Neural progenitor cell (in vitro differentiated cells): ENCODE measurements around the gene FAM131B. TPM values are rescaled to one million over a fixed set of nuclear protein-coding genes. Genes with fewer than 3 reads are reported as not detected.

Experiments
- DNase-seq: peaks from one replicate; pipeline ENCODE4 v3.0.0-alpha.2; 2016; ENCODE audit warnings: low spot score
- H2AFZ ChIP-seq: fragments of 200-600 bp; sonication (generic); replicated peaks from 2 replicates; pipeline ENCODE4 v1.6.1; 2016; ENCODE audit warnings: antibody characterized with exemption
- H3F3A ChIP-seq: fragments of 200-600 bp; sonication (generic); 2 replicates; pipeline ENCODE4 v1.6.1; 2016; ENCODE audit warnings: antibody characterized with exemption, low read depth
- H3K27ac ChIP-seq: fragments of 200-600 bp; sonication (generic); 2 replicates; pipeline ENCODE4 v1.5.1; 2016; ENCODE audit warnings: mild to moderate bottlenecking
- H3K27me3 ChIP-seq: fragments of 200-600 bp; sonication (generic); 2 replicates; pipeline ENCODE4 v1.6.1; 2016; ENCODE audit warnings: mild to moderate bottlenecking, moderate library complexity
- H3K36me3 ChIP-seq: fragments of 200-600 bp; sonication (generic); 2 replicates; pipeline ENCODE4 v1.5.1; 2016
- H3K4me1 ChIP-seq: fragments of 200-600 bp; sonication (generic); 2 replicates; pipeline ENCODE4 v1.6.1; 2016; ENCODE audit warnings: mixed run types
- H3K4me2 ChIP-seq: fragments of 200-600 bp; sonication (generic); 2 replicates; pipeline ENCODE4 v1.6.1; 2016
- H3K4me3 ChIP-seq: fragments of 200-600 bp; sonication (generic); 2 replicates; pipeline ENCODE4 v1.5.1; 2016
- H3K79me2 ChIP-seq: fragments of 200-600 bp; sonication (generic); 2 replicates; pipeline ENCODE4 v1.6.1; 2016; ENCODE audit warnings: low read depth
- H3K9ac ChIP-seq: fragments of 200-600 bp; sonication (generic); 2 replicates; pipeline ENCODE4 v1.6.1; 2016
- H3K9me3 ChIP-seq: fragments of 200-600 bp; sonication (generic); 2 replicates; pipeline ENCODE4 v1.5.1; 2016; ENCODE audit warnings: low read depth
- H4K20me1 ChIP-seq: fragments of 200-600 bp; sonication (generic); 2 replicates; pipeline ENCODE4 v1.6.1; 2016; ENCODE audit warnings: low read depth
- H3K27ac Mint-ChIP-seq: 3 replicates; pipeline ENCODE4 v1.8.0; 2021; ENCODE audit warnings: mixed read lengths
- H3K27me3 Mint-ChIP-seq: 2 replicates; pipeline ENCODE4 v1.8.0; 2022; ENCODE audit warnings: low read depth, mild to moderate bottlenecking, inconsistent platforms, moderate library complexity, mixed read lengths; ENCODE audit not compliant: insufficient read depth
- H3K36me3 Mint-ChIP-seq: 3 replicates; pipeline ENCODE4 v1.8.0; 2021; ENCODE audit warnings: mixed read lengths
- H3K4me1 Mint-ChIP-seq: 3 replicates; pipeline ENCODE4 v1.8.0; 2021; ENCODE audit warnings: mixed read lengths
- H3K4me3 Mint-ChIP-seq: 3 replicates; pipeline ENCODE4 v1.8.0; 2021; ENCODE audit warnings: mild to moderate bottlenecking, moderate library complexity, mixed read lengths
- H3K9me3 Mint-ChIP-seq: 3 replicates; pipeline ENCODE4 v1.8.0; 2020; ENCODE audit warnings: mixed read lengths
- EZH2 ChIP-seq: fragments of 200-600 bp; sonication (generic); IDR thresholded peaks from 2 replicates; pipeline ENCODE4 v1.6.1; 2017; ENCODE audit warnings: antibody characterized with exemption, mild to moderate bottlenecking, moderate library complexity
- EZH2phosphoT487 ChIP-seq: fragments of 200-600 bp; sonication (generic); IDR thresholded peaks from 2 replicates; pipeline ENCODE4 v1.6.1; 2017; ENCODE audit warnings: antibody characterized with exemption
- total RNA-seq: library from RNA; depleted of rRNA; stranded (reverse); fragments of >200 nt; gene quantifications from 2 replicates; pipeline ENCODE4 v1.2.3, GENCODE V29; 2015; ENCODE audit warnings: low replicate concordance
- TF ChIP-seq, protein P1 (sequence below): fragments of 200-600 bp; sonication (generic); IDR thresholded peaks from 2 replicates; pipeline ENCODE4 v1.5.1; 2017; ENCODE audit warnings: antibody characterized with exemption, mild to moderate bottlenecking

FAM131B gene
- total RNA-seq, 1 donor from 2014 or later, result 20.1 TPM

DNA sequence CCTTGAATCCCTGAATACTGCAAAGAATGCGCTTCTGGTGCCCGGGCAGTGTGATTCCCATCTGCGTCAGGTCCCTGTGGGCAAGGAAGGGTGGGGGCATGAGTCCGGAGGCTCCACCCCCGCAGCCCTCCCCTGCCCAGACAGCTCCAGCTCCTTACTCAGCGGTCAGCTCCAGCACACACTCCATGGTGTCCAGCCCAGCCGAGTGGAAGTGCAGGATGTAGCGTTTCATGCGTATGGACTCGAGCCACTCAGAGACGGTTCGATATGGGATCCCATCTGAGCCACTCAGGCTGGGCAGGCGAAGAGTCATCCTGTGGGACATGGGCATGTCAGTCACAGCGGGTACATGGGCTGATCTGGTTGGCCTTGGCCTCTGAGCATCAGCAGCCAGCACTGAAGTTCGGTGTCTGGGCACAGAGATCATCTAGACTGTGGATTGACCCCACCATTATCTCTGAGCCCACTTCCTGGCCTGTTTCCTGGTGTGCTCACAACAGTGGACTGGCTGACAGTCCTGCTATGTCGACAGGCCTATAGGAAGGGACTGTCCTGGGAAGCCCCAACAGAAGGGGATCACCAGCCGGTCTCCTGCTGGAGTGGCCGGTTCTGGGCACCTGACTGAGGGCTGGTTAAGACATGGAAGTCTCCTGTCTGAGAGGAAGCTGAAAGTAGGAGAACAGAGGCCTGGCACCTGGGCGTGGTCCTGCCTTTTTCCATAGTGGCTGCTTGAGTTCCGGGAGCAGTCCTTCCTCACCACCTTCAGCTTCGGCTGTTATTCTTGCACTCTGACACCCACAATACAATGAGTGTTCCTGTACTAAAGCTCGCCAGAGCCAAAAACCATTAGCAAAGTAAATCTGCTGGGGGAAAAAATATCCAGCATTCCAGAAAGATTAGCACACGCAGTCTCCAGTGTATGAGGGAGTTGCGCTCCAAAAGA, 29.2 kb upstream of the FAM131B start:
- Mint-ChIP-seq H3K4me3 (no peak overlapping the region), H3K9me3 (peaks cover 2% of the 10 kb centered on the region), H3K4me1 (peaks cover 5% of the 10 kb centered on the region), H3K27me3 (peaks cover 5% of the 10 kb centered on the region), H3K36me3 (peaks cover 26% of the 10 kb centered on the region), H3K27ac (no peak overlapping the region)
- H3F3A ChIP-seq, result no peaks in the 10 kb centered on the region
- no peaks in the 10 kb centered on the region for H3K36me3 ChIP-seq
- no peak overlapping the region for H3K9ac ChIP-seq
- H3K79me2 ChIP-seq, result no peaks in the 10 kb centered on the region
- DNase-seq, result no peak
- H3K4me2 ChIP-seq, result no peak overlapping the region
- no peaks in the 10 kb centered on the region for H3K4me1 ChIP-seq
- no peaks in the 10 kb centered on the region for H3K9me3 ChIP-seq
- H3K27ac ChIP-seq, result no peak overlapping the region
- H3K27me3 ChIP-seq, result no peaks in the 10 kb centered on the region
- H3K4me3 ChIP-seq, result no peak overlapping the region
- TF ChIP-seq, protein P1, sequence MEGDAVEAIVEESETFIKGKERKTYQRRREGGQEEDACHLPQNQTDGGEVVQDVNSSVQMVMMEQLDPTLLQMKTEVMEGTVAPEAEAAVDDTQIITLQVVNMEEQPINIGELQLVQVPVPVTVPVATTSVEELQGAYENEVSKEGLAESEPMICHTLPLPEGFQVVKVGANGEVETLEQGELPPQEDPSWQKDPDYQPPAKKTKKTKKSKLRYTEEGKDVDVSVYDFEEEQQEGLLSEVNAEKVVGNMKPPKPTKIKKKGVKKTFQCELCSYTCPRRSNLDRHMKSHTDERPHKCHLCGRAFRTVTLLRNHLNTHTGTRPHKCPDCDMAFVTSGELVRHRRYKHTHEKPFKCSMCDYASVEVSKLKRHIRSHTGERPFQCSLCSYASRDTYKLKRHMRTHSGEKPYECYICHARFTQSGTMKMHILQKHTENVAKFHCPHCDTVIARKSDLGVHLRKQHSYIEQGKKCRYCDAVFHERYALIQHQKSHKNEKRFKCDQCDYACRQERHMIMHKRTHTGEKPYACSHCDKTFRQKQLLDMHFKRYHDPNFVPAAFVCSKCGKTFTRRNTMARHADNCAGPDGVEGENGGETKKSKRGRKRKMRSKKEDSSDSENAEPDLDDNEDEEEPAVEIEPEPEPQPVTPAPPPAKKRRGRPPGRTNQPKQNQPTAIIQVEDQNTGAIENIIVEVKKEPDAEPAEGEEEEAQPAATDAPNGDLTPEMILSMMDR, result no peak
- TF ChIP-seq EZH2, result no peak
- TF ChIP-seq EZH2phosphoT487, result no peak
- peaks cover 25% of the 10 kb centered on the region for H4K20me1 ChIP-seq
- H2AFZ ChIP-seq, result no peak overlapping the region

DNA sequence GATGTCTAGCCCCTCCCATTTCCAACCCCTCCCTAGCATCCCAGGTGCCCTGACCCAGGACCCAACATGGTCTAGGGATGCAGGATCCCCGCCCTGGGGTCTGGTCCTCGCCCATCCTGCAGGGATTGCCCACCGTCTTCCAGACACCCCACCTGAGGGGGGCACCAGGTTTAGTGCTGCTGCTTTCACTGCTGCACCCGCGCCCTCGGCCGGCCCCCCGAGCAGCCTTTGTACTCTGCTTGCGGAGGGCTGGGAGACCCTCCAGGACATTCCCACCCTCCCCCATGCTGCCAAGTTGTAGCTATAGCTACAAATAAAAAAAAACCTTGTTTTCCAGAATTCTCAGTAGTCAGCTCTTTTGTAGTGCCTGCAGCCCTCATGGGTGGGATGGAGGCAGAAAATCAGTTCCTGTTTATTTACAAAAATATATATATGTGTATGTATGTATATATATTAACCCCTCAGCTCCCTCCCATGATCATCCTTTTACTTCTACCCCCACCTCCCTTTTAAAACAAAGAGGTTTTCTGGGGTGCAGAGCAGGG, 28.3 kb upstream of the FAM131B start:
- TF ChIP-seq EZH2phosphoT487 (no peak), EZH2 (no peak)
- TF ChIP-seq, protein P1, result no peak
- no peak overlapping the region for H3K4me3 Mint-ChIP-seq
- H3K9ac ChIP-seq, result no peak overlapping the region
- H3K9me3 ChIP-seq, result no peaks in the 10 kb centered on the region
- H3K4me1 Mint-ChIP-seq, result peaks cover 5% of the 10 kb centered on the region
- H2AFZ ChIP-seq, result no peak overlapping the region
- no peaks in the 10 kb centered on the region for H3K27me3 ChIP-seq
- H3K36me3 Mint-ChIP-seq, result peaks cover 26% of the 10 kb centered on the region
- H3K4me3 ChIP-seq, result no peak overlapping the region
- H3K9me3 Mint-ChIP-seq, result no peaks in the 10 kb centered on the region
- peaks cover 1% of the 10 kb centered on the region for H3K79me2 ChIP-seq
- no peak overlapping the region for H3K27ac Mint-ChIP-seq
- H3K36me3 ChIP-seq, result no peaks in the 10 kb centered on the region
- H3F3A ChIP-seq, result no peaks in the 10 kb centered on the region
- H3K4me2 ChIP-seq, result no peak overlapping the region
- DNase-seq, result no peak
- no peaks in the 10 kb centered on the region for H3K4me1 ChIP-seq
- no peak overlapping the region for H3K27ac ChIP-seq
- H4K20me1 ChIP-seq, result peaks cover 31% of the 10 kb centered on the region
- peaks cover 5% of the 10 kb centered on the region for H3K27me3 Mint-ChIP-seq

DNA sequence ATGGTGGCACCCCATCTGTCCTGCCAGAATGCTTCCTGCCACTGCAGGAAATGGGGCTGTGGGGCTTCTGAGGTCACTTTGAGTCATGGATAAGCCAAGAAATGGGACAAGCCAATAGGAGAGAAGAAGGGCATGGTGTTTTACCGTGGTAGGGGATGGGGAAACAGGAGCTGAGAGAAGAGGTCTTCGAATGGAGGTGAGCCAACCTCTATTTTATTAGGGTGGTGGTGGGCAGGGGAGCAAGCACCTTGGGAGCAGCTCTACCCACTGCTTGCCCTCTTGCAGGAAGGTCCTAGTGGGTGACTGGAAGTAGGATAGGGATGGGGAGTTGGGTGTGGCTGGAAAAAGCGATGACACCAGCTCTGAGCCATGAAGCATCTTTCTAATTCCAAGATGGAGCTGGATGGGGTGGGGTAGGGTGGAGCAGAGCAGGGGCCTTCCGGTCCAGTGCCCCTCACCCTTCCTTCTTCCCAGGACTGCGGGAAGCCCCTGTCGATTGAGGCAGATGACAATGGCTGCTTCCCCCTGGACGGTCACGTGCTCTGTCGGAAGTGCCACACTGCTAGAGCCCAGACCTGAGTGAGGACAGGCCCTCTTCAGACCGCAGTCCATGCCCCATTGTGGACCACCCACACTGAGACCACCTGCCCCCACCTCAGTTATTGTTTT, 27.7 kb upstream of the FAM131B start:
- TF ChIP-seq, protein P1, result no peak
- TF ChIP-seq EZH2, result no peak
- TF ChIP-seq EZH2phosphoT487, result no peak
- H3K36me3 Mint-ChIP-seq, result peaks cover 26% of the 10 kb centered on the region
- DNase-seq, result no peak
- H3K9me3 Mint-ChIP-seq, result no peaks in the 10 kb centered on the region
- H3K79me2 ChIP-seq, result peaks cover 6% of the 10 kb centered on the region
- H3K9me3 ChIP-seq, result no peaks in the 10 kb centered on the region
- H3K9ac ChIP-seq, result no peak overlapping the region
- no peaks in the 10 kb centered on the region for H3K36me3 ChIP-seq
- H3K4me1 ChIP-seq, result no peaks in the 10 kb centered on the region
- H4K20me1 ChIP-seq, result peaks cover 34% of the 10 kb centered on the region
- no peaks in the 10 kb centered on the region for H3F3A ChIP-seq
- H3K27me3 Mint-ChIP-seq, result peaks cover 5% of the 10 kb centered on the region
- no peak overlapping the region for H3K27ac Mint-ChIP-seq
- H3K27me3 ChIP-seq, result no peaks in the 10 kb centered on the region
- H3K4me2 ChIP-seq, result no peak overlapping the region
- H3K27ac ChIP-seq, result no peak overlapping the region
- H3K4me1 Mint-ChIP-seq, result peaks cover 3% of the 10 kb centered on the region
- no peak overlapping the region for H3K4me3 Mint-ChIP-seq
- H3K4me3 ChIP-seq, result no peak overlapping the region
- no peak overlapping the region for H2AFZ ChIP-seq
